ENCODE data around the gene LCK.

Gene LCK

GRCh38 chr1:32334274-32334861 lies 83.3 kb downstream of the LCK start:
- 0 out of 2 replicates have a peak, but pooled peaks cover 8% of the 10 kb centered on the region for H3K27me3 ChIP-seq (ENCODE audit: insufficient read depth, low read length)
- H3K4me1 ChIP-seq (ENCODE audit: insufficient read depth, low read length, severe bottlenecking): peaks cover 44% of the 10 kb centered on the region
- no peak overlapping the region for H2AFZ ChIP-seq (ENCODE audit: low read length)
- peak overlapping the region; percentile 74 for H3K4me3 ChIP-seq (ENCODE audit: low read depth, low read length, poor library complexity, severe bottlenecking)
- peak overlapping the region; percentile 85 for H3K9ac ChIP-seq (ENCODE audit: low read length)
- peaks cover 15% of the 10 kb centered on the region for H3F3A ChIP-seq (ENCODE audit: insufficient read depth, low read length)
- no peak for TF ChIP-seq EZH2 (IDR thresholded peaks at IDR 0.05; ENCODE audit: borderline replicate concordance, low read length)
- TF ChIP-seq CTCF (IDR thresholded peaks at IDR 0.05; ENCODE audit: low read length): no peak
- H3K79me2 ChIP-seq (ENCODE audit: insufficient read depth, low read length): peaks cover 7% of the 10 kb centered on the region; the same call in 1 of the 2 replicates
- H3K9me2 ChIP-seq (ENCODE audit: low read depth, low read length): no peaks in the 10 kb centered on the region
- H3K9me3 ChIP-seq (ENCODE audit: low read length): no peaks in the 10 kb centered on the region
- H3K36me3 ChIP-seq (ENCODE audit: insufficient read depth, low read length): peaks cover 55% of the 10 kb centered on the region
- H3K4me2 ChIP-seq (ENCODE audit: low read length): peak overlapping the region; percentile 96
- peak overlapping the region; percentile 77 for H3K27ac ChIP-seq (ENCODE audit: low read depth, low read length, poor library complexity, severe bottlenecking)
- H4K20me1 ChIP-seq (ENCODE audit: insufficient read depth, low read length): no peaks in the 10 kb centered on the region

GRCh38 chr1:32334864-32335534 lies 83.9 kb downstream of the LCK start:
- peak overlapping the region; percentile 77 for H3K27ac ChIP-seq (ENCODE audit: low read depth, low read length, poor library complexity, severe bottlenecking)
- H3K4me3 ChIP-seq (ENCODE audit: low read depth, low read length, poor library complexity, severe bottlenecking): peak overlapping the region; percentile 74
- peaks cover 48% of the 10 kb centered on the region for H3K36me3 ChIP-seq (ENCODE audit: insufficient read depth, low read length)
- TF ChIP-seq EZH2 (IDR thresholded peaks at IDR 0.05; ENCODE audit: borderline replicate concordance, low read length): no peak
- peak; percentile 67 for TF ChIP-seq CTCF (IDR thresholded peaks at IDR 0.05; ENCODE audit: low read length)
- peaks cover 44% of the 10 kb centered on the region for H3K4me1 ChIP-seq (ENCODE audit: insufficient read depth, low read length, severe bottlenecking)
- no peaks in the 10 kb centered on the region for H3K9me2 ChIP-seq (ENCODE audit: low read depth, low read length)
- peaks cover 7% of the 10 kb centered on the region; the same call in 1 of the 2 replicates for H3K79me2 ChIP-seq (ENCODE audit: insufficient read depth, low read length)
- H3K9ac ChIP-seq (ENCODE audit: low read length): peak overlapping the region; percentile 85
- no peaks in the 10 kb centered on the region for H3K9me3 ChIP-seq (ENCODE audit: low read length)
- 0 out of 2 replicates have a peak, but pooled peaks cover 8% of the 10 kb centered on the region for H3K27me3 ChIP-seq (ENCODE audit: insufficient read depth, low read length)
- H3F3A ChIP-seq (ENCODE audit: insufficient read depth, low read length): peaks cover 15% of the 10 kb centered on the region
- no peaks in the 10 kb centered on the region for H4K20me1 ChIP-seq (ENCODE audit: insufficient read depth, low read length)
- peak overlapping the region; percentile 96 for H3K4me2 ChIP-seq (ENCODE audit: low read length)
- H2AFZ ChIP-seq (ENCODE audit: low read length): no peak overlapping the region

DNA sequence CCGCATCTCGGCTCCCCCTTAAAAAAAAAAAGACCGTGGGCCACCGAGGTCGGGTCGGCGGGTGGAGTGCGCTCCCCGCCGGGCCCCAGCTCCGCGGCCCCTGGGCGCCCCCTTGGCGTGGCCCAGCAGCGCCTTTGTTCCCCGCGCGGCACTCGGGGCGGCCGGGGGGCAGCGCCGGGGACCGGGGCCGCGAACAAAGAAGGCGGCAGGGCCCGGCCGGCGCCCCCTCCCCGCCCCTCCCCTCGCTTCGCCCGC lies 84.4 kb downstream of the LCK start:
- no peaks in the 10 kb centered on the region for H3K9me2 ChIP-seq (ENCODE audit: low read depth, low read length)
- H3K4me3 ChIP-seq (ENCODE audit: low read depth, low read length, poor library complexity, severe bottlenecking): peak overlapping the region; percentile 74
- peak overlapping the region; percentile 77 for H3K27ac ChIP-seq (ENCODE audit: low read depth, low read length, poor library complexity, severe bottlenecking)
- H2AFZ ChIP-seq (ENCODE audit: low read length): no peak overlapping the region
- no peaks in the 10 kb centered on the region for H3K9me3 ChIP-seq (ENCODE audit: low read length)
- H3K27me3 ChIP-seq (ENCODE audit: insufficient read depth, low read length): 0 out of 2 replicates have a peak, but pooled peaks cover 8% of the 10 kb centered on the region
- H3K9ac ChIP-seq (ENCODE audit: low read length): peak overlapping the region; percentile 85
- H3K4me2 ChIP-seq (ENCODE audit: low read length): peak overlapping the region; percentile 96
- H3K36me3 ChIP-seq (ENCODE audit: insufficient read depth, low read length): peaks cover 44% of the 10 kb centered on the region
- H4K20me1 ChIP-seq (ENCODE audit: insufficient read depth, low read length): no peaks in the 10 kb centered on the region
- H3K79me2 ChIP-seq (ENCODE audit: insufficient read depth, low read length): peaks cover 7% of the 10 kb centered on the region; the same call in 1 of the 2 replicates
- H3K4me1 ChIP-seq (ENCODE audit: insufficient read depth, low read length, severe bottlenecking): peaks cover 44% of the 10 kb centered on the region
- TF ChIP-seq EZH2 (IDR thresholded peaks at IDR 0.05; ENCODE audit: borderline replicate concordance, low read length) (no peak), CTCF (IDR thresholded peaks at IDR 0.05; ENCODE audit: low read length) (no peak)
- peaks cover 15% of the 10 kb centered on the region for H3F3A ChIP-seq (ENCODE audit: insufficient read depth, low read length)

Measured in OCI-LY1 (cell line).